H1 (cell line): Measurements from ENCODE around the gene RFXAP. TPM values are rescaled to one million over a fixed set of nuclear protein-coding genes. Genes with fewer than 3 reads are reported as not detected.

ENCODE experiments used
- CTCF ChIA-PET: fragments of 300-600 bp; sonication (Branson Sonifier 250); formaldehyde crosslinking; loops from one replicate; lab custom pipeline; 2021; ENCODE audit not compliant: partially characterized antibody; lab: Charles Lee
- POLR2A ChIA-PET: fragments of 300-600 bp; sonication (Branson Sonifier 250); formaldehyde crosslinking; loops from one replicate; lab custom pipeline; 2021; ENCODE audit warnings: inconsistent platforms; ENCODE audit not compliant: partially characterized antibody; lab: Charles Lee
- DNase-seq, 2 experiments: peaks; one replicate each; pipeline versions ENCODE4 v3.0.0 to v3.0.0-alpha.2; 2010 to 2022; ENCODE audit warnings: low spot score in 2 of 2, low read depth in 1 of 2, mixed read lengths in 1 of 2
- FAIRE-seq: peaks from 2 replicates; lab custom pipeline; 2011; peaks lifted over from hg19 to GRCh38; lab: Jason Lieb, UNC
- H2AFZ ChIP-seq: 2 replicates; pipeline ENCODE4 v1.8.1; 2012; ENCODE audit warnings: low read length, inconsistent platforms
- H2AK5ac ChIP-seq: 2 replicates; pipeline ENCODE4 v1.6.1; 2013; ENCODE audit warnings: low read depth, low read length
- H2BK120ac ChIP-seq: replicated peaks from 2 replicates; pipeline ENCODE3; 2013; ENCODE audit warnings: low read depth, low read length, inconsistent platforms
- H2BK12ac ChIP-seq: 2 replicates; pipeline ENCODE4 v1.6.1; 2013; ENCODE audit warnings: low read depth, low read length
- H2BK15ac ChIP-seq: 2 replicates; pipeline ENCODE4 v1.6.1; 2013; ENCODE audit warnings: low read length
- H2BK20ac ChIP-seq: 2 replicates; pipeline ENCODE4 v1.6.1; 2013; ENCODE audit warnings: low read length
- H2BK5ac ChIP-seq: 2 replicates; pipeline ENCODE4 v1.6.1; 2013; ENCODE audit warnings: low read depth, low read length
- H3K14ac ChIP-seq: 2 replicates; pipeline ENCODE4 v1.6.1; 2013; ENCODE audit warnings: inconsistent platforms; ENCODE audit not compliant: insufficient read length
- H3K18ac ChIP-seq: 2 replicates; pipeline ENCODE4 v1.6.1; 2013; ENCODE audit warnings: low read length; ENCODE audit errors: extremely low read depth
- H3K23ac ChIP-seq: 2 replicates; pipeline ENCODE4 v1.6.1; 2013; ENCODE audit warnings: inconsistent platforms; ENCODE audit not compliant: insufficient read length
- H3K23me2 ChIP-seq: 2 replicates; pipeline ENCODE4 v1.6.1; 2013; ENCODE audit warnings: low read depth, low read length
- H3K27ac ChIP-seq: 2 replicates; pipeline ENCODE4 v1.6.1; 2011; ENCODE audit warnings: low read depth, low read length, inconsistent platforms
- H3K27me3 ChIP-seq, 4 experiments: replicated peaks in 1 of 4; 1 replicate in 1 of 4; 2 replicates in 3 of 4; pipeline versions ENCODE4 v1.6.1 to v1.8.1; 2011 to 2013; ENCODE audit warnings: low read length in 3 of 4, mild to moderate bottlenecking in 3 of 4, inconsistent platforms in 2 of 4, mixed read lengths in 2 of 4, moderate library complexity in 1 of 4; ENCODE audit not compliant: control insufficient read depth in 3 of 4, insufficient read depth in 3 of 4; ENCODE audit errors: extremely low read depth in 1 of 4
- H3K36me3 ChIP-seq, 4 experiments: 2 replicates each; pipeline versions ENCODE4 v1.6.1 to v1.8.1; 2011 to 2013; ENCODE audit warnings: mild to moderate bottlenecking in 4 of 4, low read length in 3 of 4, moderate library complexity in 2 of 4, control low read depth in 1 of 4, inconsistent platforms in 1 of 4; ENCODE audit not compliant: insufficient read depth in 4 of 4, control insufficient read depth in 2 of 4
- H3K4ac ChIP-seq: replicated peaks from 2 replicates; pipeline ENCODE3; 2013; ENCODE audit warnings: low read length, low read depth, mixed read lengths, inconsistent platforms; ENCODE audit not compliant: insufficient read length
- H3K4me1 ChIP-seq, 4 experiments: replicated peaks in 1 of 4; 1 replicate in 1 of 4; 2 replicates in 3 of 4; pipeline versions ENCODE4 v1.6.1 to v1.8.1; 2011 to 2013; ENCODE audit warnings: low read length in 3 of 4, inconsistent platforms in 2 of 4, mixed read lengths in 1 of 4; ENCODE audit not compliant: insufficient read depth in 4 of 4, control insufficient read depth in 3 of 4
- H3K4me2 ChIP-seq, 2 experiments: 2 replicates each; pipeline versions ENCODE4 v1.6.1 to v1.8.1; 2011 to 2013; ENCODE audit warnings: low read depth in 2 of 2, low read length in 2 of 2, control low read depth in 1 of 2, inconsistent platforms in 1 of 2, mild to moderate bottlenecking in 1 of 2; ENCODE audit not compliant: insufficient read depth in 1 of 2
- H3K4me3 ChIP-seq, 4 experiments: fragments of 200-600, 300-600 bp in 1 of 4; sonication (generic), shearing (Covaris generic), sonication (Bioruptor Twin) in 1 of 4; 2 replicates each; pipeline versions ENCODE4 v1.5.1 to v1.8.1; 2011 to 2016; ENCODE audit warnings: low read length in 4 of 4, low read depth in 3 of 4, control low read depth in 2 of 4, inconsistent platforms in 2 of 4, mild to moderate bottlenecking in 2 of 4, mixed read lengths in 1 of 4, moderate library complexity in 1 of 4; ENCODE audit not compliant: insufficient read depth in 2 of 4; ENCODE audit errors: extremely low read depth in 1 of 4
- H3K56ac ChIP-seq: replicated peaks from 2 replicates; pipeline ENCODE3; 2013; ENCODE audit warnings: low read depth, mild to moderate bottlenecking, mixed read lengths, low read length, inconsistent platforms; ENCODE audit not compliant: insufficient read length
- H3K79me1 ChIP-seq: 2 replicates; pipeline ENCODE4 v1.6.1; 2013; ENCODE audit warnings: low read depth, low read length, control low read depth
- H3K79me2 ChIP-seq, 2 experiments: 2 replicates each; pipeline versions ENCODE4 v1.6.1 to v1.8.1; 2012 to 2013; ENCODE audit warnings: low read length in 2 of 2, mild to moderate bottlenecking in 2 of 2, inconsistent platforms in 1 of 2; ENCODE audit not compliant: insufficient read depth in 2 of 2, control insufficient read depth in 1 of 2
- H3K9ac ChIP-seq, 4 experiments: replicated peaks in 1 of 4; 1 replicate in 1 of 4; 2 replicates in 3 of 4; pipeline versions ENCODE4 v1.6.1 to v1.8.1; 2011 to 2013; ENCODE audit warnings: low read depth in 3 of 4, low read length in 3 of 4, control low read depth in 2 of 4, mild to moderate bottlenecking in 2 of 4, moderate library complexity in 2 of 4, inconsistent platforms in 1 of 4; ENCODE audit errors: extremely low read depth in 1 of 4
- H3K9me3 ChIP-seq, 2 experiments: 2 replicates each; pipeline versions ENCODE4 v1.6.1 to v1.8.1; 2012 to 2013; ENCODE audit warnings: mild to moderate bottlenecking in 2 of 2, moderate library complexity in 2 of 2, control low read depth in 1 of 2, inconsistent platforms in 1 of 2, low read depth in 1 of 2, low read length in 1 of 2, mixed read lengths in 1 of 2; ENCODE audit not compliant: insufficient read depth in 2 of 2
- H4K20me1 ChIP-seq, 2 experiments: replicated peaks in 1 of 2; 2 replicates each; pipeline versions ENCODE3 to v1.8.1; 2011 to 2013; ENCODE audit warnings: inconsistent platforms in 2 of 2, low read length in 2 of 2, mild to moderate bottlenecking in 1 of 2; ENCODE audit not compliant: insufficient read depth in 2 of 2, control insufficient read depth in 1 of 2
- H4K5ac ChIP-seq: 2 replicates; pipeline ENCODE4 v1.6.1; 2013; ENCODE audit warnings: low read length, low read depth, mixed read lengths, inconsistent platforms; ENCODE audit not compliant: insufficient read length
- H4K8ac ChIP-seq: 2 replicates; pipeline ENCODE4 v1.8.0; 2013; ENCODE audit warnings: mild to moderate bottlenecking, moderate library complexity, low read length, inconsistent platforms; ENCODE audit not compliant: insufficient read depth; ENCODE audit errors: extremely low read depth
- H4K91ac ChIP-seq: replicated peaks from 2 replicates; pipeline ENCODE3; 2013; ENCODE audit warnings: low read length, mixed read lengths, inconsistent platforms; ENCODE audit not compliant: insufficient read length
- EP300 ChIP-seq, 2 experiments: IDR thresholded peaks; 1 replicate in 1 of 2; 2 replicates in 1 of 2; pipeline ENCODE4 v1.6.1; 2011 to 2012; ENCODE audit warnings: low read depth in 2 of 2, low read length in 2 of 2, mild to moderate bottlenecking in 2 of 2, borderline replicate concordance in 1 of 2, inconsistent platforms in 1 of 2, moderate library complexity in 1 of 2
- HDAC6 ChIP-seq: IDR thresholded peaks from one replicate; pipeline ENCODE4 v1.7.1; 2012; ENCODE audit warnings: low read depth, mild to moderate bottlenecking, inconsistent platforms, low read length, moderate library complexity
- MAFK ChIP-seq: IDR thresholded peaks from 2 replicates; pipeline ENCODE4 v1.6.1; 2012; ENCODE audit warnings: low read depth, mild to moderate bottlenecking, improper control_type of control experiment, low read length
- RXRA ChIP-seq: IDR thresholded peaks from 2 replicates; pipeline ENCODE4 v1.6.1; 2011; ENCODE audit warnings: low read depth, mild to moderate bottlenecking, low read length, moderate library complexity; ENCODE audit not compliant: insufficient read depth
- SIN3A ChIP-seq, 2 experiments: IDR thresholded peaks in 1 of 2; conservative IDR thresholded peaks in 1 of 2; 2 replicates each; pipeline ENCODE4 v1.6.1; 2011 to 2012; ENCODE audit warnings: low read length in 2 of 2, improper control_type of control experiment in 1 of 2, low read depth in 1 of 2, mild to moderate bottlenecking in 1 of 2
- SIRT6 ChIP-seq: IDR thresholded peaks from one replicate; pipeline ENCODE4 v1.7.1; 2012; ENCODE audit warnings: low read length, inconsistent platforms
- SP2 ChIP-seq: IDR thresholded peaks from 2 replicates; pipeline ENCODE4 v1.6.1; 2012; ENCODE audit warnings: mild to moderate bottlenecking, low read length, inconsistent platforms
- SP4 ChIP-seq: IDR thresholded peaks from 2 replicates; pipeline ENCODE4 v1.6.1; 2012; ENCODE audit warnings: low read length, inconsistent platforms
- YY1 ChIP-seq: IDR thresholded peaks from 2 replicates; pipeline ENCODE4 v1.6.1; 2011; ENCODE audit warnings: low read depth, mild to moderate bottlenecking, low read length
- polyA plus RNA-seq, 7 experiments: library from polyadenylated mRNA; depleted of rRNA in 3 of 7; stranded (reverse) in 5 of 7; unstranded in 2 of 7; fragments of >200 nt in 5 of 7; fragments of 200-250 nt in 2 of 7; gene quantifications; 1 replicate in 5 of 7; 2 replicates in 1 of 7; 4 replicates in 1 of 7; pipeline versions ENCODE4 v1.2.1 to v1.2.3, GENCODE V29; 2011 to 2013; ENCODE audit warnings: missing spikeins in 2 of 7, mixed read lengths in 2 of 7
- total RNA-seq: library from RNA; stranded (reverse); fragmentation: NEBNext Ultra II Directional; extraction: Animal tissue kit (Norgen Biotek cat#: 25700); gene quantifications from 2 replicates; pipeline ENCODE4 v1.2.1, GENCODE V29; 2021
- TF ChIP-seq, protein P1 (sequence below): IDR thresholded peaks from 2 replicates; pipeline ENCODE4 v1.6.1; 2012; ENCODE audit warnings: inconsistent platforms

Gene RFXAP
- total and polyA plus RNA-seq, 2 of the 8 experiments (the other 6 are each of a cell fraction or from before 2014, with no cell fraction given) = 5.2 to 11.5 TPM

DNA sequence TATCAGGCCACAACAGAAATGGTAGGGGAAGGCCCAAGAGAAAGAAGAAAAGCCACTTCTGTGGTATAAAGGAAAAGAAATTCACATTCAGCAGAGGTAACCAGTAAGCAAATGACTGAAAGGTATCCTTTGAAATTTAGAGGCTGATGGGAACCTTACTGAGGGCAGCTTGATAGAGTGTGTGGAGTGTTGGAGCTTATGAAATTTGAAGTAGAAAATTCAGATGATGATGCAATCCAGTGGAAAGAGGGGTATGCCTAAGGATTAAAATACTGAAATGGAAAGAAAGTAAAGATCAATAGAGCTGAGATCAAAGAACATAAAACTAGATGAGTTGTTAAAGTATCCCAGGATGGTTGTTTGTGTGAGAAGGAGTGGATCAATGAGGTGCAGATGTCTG, 42.8 kb upstream of the RFXAP start:
- no peak overlapping the region for H3K27ac ChIP-seq
- no peaks in the 10 kb centered on the region for H3K27me3 ChIP-seq
- no peak overlapping the region for H3K9ac ChIP-seq
- CTCF ChIA-PET = no interaction called here
- no peaks in the 10 kb centered on the region for H4K20me1 ChIP-seq
- H3K23ac ChIP-seq = no peak overlapping the region
- H3K23me2 ChIP-seq = no peaks in the 10 kb centered on the region
- H2BK15ac ChIP-seq = no peak overlapping the region
- H2BK120ac ChIP-seq = no peak overlapping the region
- no peak overlapping the region for H4K5ac ChIP-seq
- H2BK20ac ChIP-seq = no peak overlapping the region
- H3K56ac ChIP-seq = no peak overlapping the region
- TF ChIP-seq MAFK (no peak), SP2 (no peak), EP300 (IDR thresholded peaks at IDR 0.05; ENCODE audit: borderline replicate concordance in 1 of 2, low read depth in 2 of 2, low read length in 2 of 2) (no peak), SIRT6 (no peak), HDAC6 (no peak), SIN3A (conservative IDR thresholded peaks at IDR 0.05 in 1 of 2, IDR thresholded peaks at IDR 0.05 in 1 of 2; ENCODE audit: low read depth in 1 of 2, low read length in 2 of 2) (no peak), YY1 (no peak), SP4 (no peak), RXRA (no peak)
- TF ChIP-seq, protein P1, sequence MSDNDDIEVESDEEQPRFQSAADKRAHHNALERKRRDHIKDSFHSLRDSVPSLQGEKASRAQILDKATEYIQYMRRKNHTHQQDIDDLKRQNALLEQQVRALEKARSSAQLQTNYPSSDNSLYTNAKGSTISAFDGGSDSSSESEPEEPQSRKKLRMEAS = no peak
- no peak overlapping the region for H4K91ac ChIP-seq
- H3K14ac ChIP-seq = no peak overlapping the region
- no peaks in the 10 kb centered on the region; a peak in 1 of 4 replicates for H3K9me3 ChIP-seq
- no peak overlapping the region for H4K8ac ChIP-seq
- no peak for FAIRE-seq
- H3K79me1 ChIP-seq = no peaks in the 10 kb centered on the region
- H2AFZ ChIP-seq = no peak overlapping the region
- no peak overlapping the region for H2AK5ac ChIP-seq
- no peak overlapping the region for H2BK12ac ChIP-seq
- peaks cover 9 to 15% (median 10%) of the 10 kb centered on the region in 4 experiments for H3K4me1 ChIP-seq
- POLR2A ChIA-PET = no interaction called here
- no peak overlapping the region for H3K4me2 ChIP-seq
- no peaks in the 10 kb centered on the region for H3K79me2 ChIP-seq
- H3K4me3 ChIP-seq = no peak overlapping the region
- no peak overlapping the region for H3K4ac ChIP-seq
- no peak overlapping the region for H2BK5ac ChIP-seq
- H3K18ac ChIP-seq = no peak overlapping the region
- no peaks in the 10 kb centered on the region for H3K36me3 ChIP-seq
- no peak for DNase-seq
